SK-N-SH (cell line): ENCODE results near the gene DAB2IP.

Experiments used
- MEF2A ChIP-seq: IDR thresholded peaks from 2 replicates; pipeline ENCODE4 v1.4.0; 2012; ENCODE audit warnings: low read depth, borderline replicate concordance
- MXI1 ChIP-seq: IDR thresholded peaks from 2 replicates; pipeline ENCODE4 v1.6.1; 2012; ENCODE audit warnings: mild to moderate bottlenecking, low read depth, low read length, improper control_type of control experiment
- TF ChIP-seq, protein P1 (sequence below): IDR thresholded peaks from 2 replicates; pipeline ENCODE4 v1.4.0; 2012; ENCODE audit warnings: low read depth, borderline replicate concordance
- TF ChIP-seq, protein P2 (sequence below): IDR thresholded peaks from 2 replicates; pipeline ENCODE4 v1.4.0; 2012; ENCODE audit warnings: low read depth

DNA sequence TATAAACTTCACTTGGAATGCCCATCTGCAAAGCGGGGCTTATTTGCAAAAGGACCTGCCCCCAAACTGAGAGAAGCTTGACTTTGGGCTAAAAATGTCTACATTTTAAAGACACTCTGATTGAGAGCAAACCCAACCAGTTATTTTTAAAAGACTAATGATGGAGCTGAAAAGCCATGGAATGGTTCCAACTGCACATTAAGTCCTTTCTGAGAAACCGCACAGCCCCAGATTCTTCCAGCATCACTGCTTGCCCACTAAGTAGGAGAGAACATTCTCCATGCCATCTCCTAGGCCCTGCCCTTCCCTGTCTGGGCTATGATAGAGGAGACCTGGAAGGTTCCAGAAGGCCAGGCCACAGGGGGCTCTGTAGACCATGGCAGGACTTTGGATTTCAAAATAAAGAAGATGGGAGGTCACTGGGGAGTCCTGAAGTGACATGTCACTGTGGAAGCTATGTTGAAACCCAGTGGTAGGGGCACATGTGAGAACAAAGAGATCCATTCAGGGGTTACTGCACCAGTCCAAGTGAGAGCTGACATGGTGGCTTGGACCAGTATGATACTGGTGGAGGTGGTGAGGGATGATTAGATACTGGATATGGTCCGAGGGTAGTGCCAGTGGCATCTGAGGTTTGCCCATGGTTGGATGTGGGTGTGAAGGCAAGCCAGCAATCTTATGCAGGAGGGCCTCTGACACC is 179.2 kb downstream of the DAB2IP start:
- TF ChIP-seq, protein P1, sequence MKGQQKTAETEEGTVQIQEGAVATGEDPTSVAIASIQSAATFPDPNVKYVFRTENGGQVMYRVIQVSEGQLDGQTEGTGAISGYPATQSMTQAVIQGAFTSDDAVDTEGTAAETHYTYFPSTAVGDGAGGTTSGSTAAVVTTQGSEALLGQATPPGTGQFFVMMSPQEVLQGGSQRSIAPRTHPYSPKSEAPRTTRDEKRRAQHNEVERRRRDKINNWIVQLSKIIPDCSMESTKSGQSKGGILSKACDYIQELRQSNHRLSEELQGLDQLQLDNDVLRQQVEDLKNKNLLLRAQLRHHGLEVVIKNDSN, result no peak
- TF ChIP-seq, protein P2, sequence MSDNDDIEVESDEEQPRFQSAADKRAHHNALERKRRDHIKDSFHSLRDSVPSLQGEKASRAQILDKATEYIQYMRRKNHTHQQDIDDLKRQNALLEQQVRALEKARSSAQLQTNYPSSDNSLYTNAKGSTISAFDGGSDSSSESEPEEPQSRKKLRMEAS, result no peak
- TF ChIP-seq MXI1 (no peak), MEF2A (no peak)
